Tibial artery (tissue), 4 donors: Measurements from ENCODE around the gene LYZL1.

ENCODE experiments used
- DNase-seq, 2 donors: peaks; one replicate each; pipeline ENCODE4 v3.0.0-alpha.2; 2019
- H3K27ac ChIP-seq, 2 donors: fragments of 200-600 bp; sonication (generic) in 1 of 2; 1 replicate in 1 of 2; 2 replicates in 1 of 2; pipeline ENCODE4 v1.5.1; 2018 to 2019; ENCODE audit warnings: mild to moderate bottlenecking in 1 of 2
- H3K27me3 ChIP-seq, 2 donors: fragments of 200-600 bp; sonication (generic) in 1 of 2; one replicate each; pipeline versions ENCODE4 v1.5.1 to v1.6.0; 2016 to 2019
- H3K36me3 ChIP-seq, 3 donors: fragments of 200-600 bp; sonication (generic) in 2 of 3; one replicate each; pipeline ENCODE4 v1.5.1; 2016 to 2019; ENCODE audit warnings: mild to moderate bottlenecking in 2 of 3
- H3K4me1 ChIP-seq, 4 donors: fragments of 200-600 bp; sonication (generic) in 2 of 4; 1 replicate in 3 of 4; 2 replicates in 1 of 4; pipeline ENCODE4 v1.5.1; 2016 to 2019
- H3K4me3 ChIP-seq, 2 donors: fragments of 200-600 bp; sonication (generic) in 1 of 2; 1 replicate in 1 of 2; 2 replicates in 1 of 2; pipeline ENCODE4 v1.5.1; 2018 to 2019; ENCODE audit warnings: mild to moderate bottlenecking in 2 of 2
- H3K9me3 ChIP-seq, 3 donors: fragments of 200-600 bp; sonication (generic) in 1 of 3; one replicate each; pipeline ENCODE4 v1.5.1; 2016 to 2019
- CTCF ChIP-seq, 2 experiments: fragments of 200-600 bp in 1 of 2; fragments of 450-650 bp in 1 of 2; IDR thresholded peaks; one replicate each; pipeline ENCODE4 v1.5.1; 2017 to 2019; ENCODE audit warnings: antibody characterized with exemption in 2 of 2, mild to moderate bottlenecking in 1 of 2, moderate library complexity in 1 of 2
- intact Hi-C: fragments of 100-400 bp; cut with DNase I; formaldehyde crosslinking; loops from one replicate; pipeline ENCODE4 v1.15.0; 2023; ENCODE audit warnings: low total_unique reads

LYZL1 gene

GRCh38 chr10:29256586-29256985, 32.3 kb upstream of the LYZL1 start:
- Histone ChIP-seq H3K4me3 (no peak overlapping the region), H3K9me3 (no peaks in the 10 kb centered on the region), H3K27me3 (peaks cover 0 to 10% of the 10 kb centered on the region in 2 donors), H3K36me3 (no peaks in the 10 kb centered on the region), H3K4me1 (peaks cover 0 to 28% (median 12%) of the 10 kb centered on the region in 4 donors), H3K27ac (peak overlapping the region; percentile 18 to 66)
- intact Hi-C loops: no loop called here
- TF ChIP-seq CTCF (IDR thresholded peaks at IDR 0.05): no peak
- DNase-seq: no peak

DNA sequence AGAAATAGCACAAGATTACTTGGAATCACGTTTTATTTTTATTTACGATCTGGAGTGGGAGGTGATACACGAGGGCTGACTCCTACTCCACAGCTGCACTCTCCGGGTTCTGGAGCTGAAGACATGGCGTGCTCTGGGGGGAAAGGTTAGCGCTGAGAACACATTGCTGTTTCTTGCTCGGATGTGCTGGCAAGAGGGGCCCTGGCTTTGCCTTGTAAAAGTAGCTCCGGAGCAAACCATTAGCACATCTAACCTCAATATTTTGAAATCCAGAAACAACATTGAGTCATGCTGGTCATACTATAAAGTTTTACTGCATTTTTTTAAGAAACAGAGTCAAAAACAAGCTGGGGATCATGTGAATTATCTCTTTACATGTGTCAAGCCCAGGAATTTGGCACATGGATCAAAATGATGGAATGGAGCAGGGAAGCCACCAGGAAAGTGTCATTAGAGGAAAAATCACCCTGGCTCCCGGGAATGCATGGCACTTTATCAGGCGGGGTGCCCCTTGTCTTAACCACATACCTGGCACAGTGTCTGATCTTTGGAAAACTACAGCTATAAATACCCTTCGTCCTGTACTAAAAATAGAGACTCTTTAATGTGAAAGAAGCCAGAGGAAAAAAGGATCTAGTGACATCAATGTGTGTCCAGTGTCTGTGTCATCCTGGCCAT, 31.6 kb upstream of the LYZL1 start:
- DNase-seq: peak; percentile 91 to 94
- peaks cover 0 to 28% (median 12%) of the 10 kb centered on the region in 4 donors for H3K4me1 ChIP-seq
- H3K27ac ChIP-seq: peak overlapping the region; percentile 66 to 71
- intact Hi-C loops: no loop called here
- H3K36me3 ChIP-seq: no peaks in the 10 kb centered on the region
- H3K4me3 ChIP-seq: no peak overlapping the region
- H3K9me3 ChIP-seq: no peaks in the 10 kb centered on the region
- H3K27me3 ChIP-seq: peaks cover 0 to 6% of the 10 kb centered on the region in 2 donors
- no peak for TF ChIP-seq CTCF (IDR thresholded peaks at IDR 0.05)

DNA sequence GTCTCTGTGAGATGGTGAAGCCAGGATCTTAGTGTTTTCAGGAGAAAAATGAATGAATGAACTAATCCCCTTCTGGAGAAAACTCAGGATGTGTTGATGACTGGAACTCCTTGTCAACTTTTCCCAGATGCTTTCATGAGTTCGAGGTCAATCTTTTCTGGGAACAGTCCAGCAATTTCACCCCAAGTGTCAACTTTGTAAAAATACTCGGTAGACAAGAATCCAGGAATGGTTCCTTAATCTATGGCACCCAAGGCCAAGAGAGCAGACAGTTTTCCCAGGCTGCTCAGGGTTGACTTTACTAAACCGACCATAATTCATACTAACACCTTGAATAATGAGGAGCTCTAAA, 31.1 kb upstream of the LYZL1 start:
- Histone ChIP-seq H3K27me3 (peaks cover 0 to 4% of the 10 kb centered on the region in 2 donors), H3K36me3 (no peaks in the 10 kb centered on the region), H3K9me3 (no peaks in the 10 kb centered on the region), H3K4me3 (no peak overlapping the region), H3K4me1 (peaks cover 0 to 26% (median 12%) of the 10 kb centered on the region in 4 donors), H3K27ac (peak overlapping the region; percentile 66 to 71)
- DNase-seq: no peak
- TF ChIP-seq CTCF (IDR thresholded peaks at IDR 0.05): no peak
- intact Hi-C loops: no loop called here

DNA sequence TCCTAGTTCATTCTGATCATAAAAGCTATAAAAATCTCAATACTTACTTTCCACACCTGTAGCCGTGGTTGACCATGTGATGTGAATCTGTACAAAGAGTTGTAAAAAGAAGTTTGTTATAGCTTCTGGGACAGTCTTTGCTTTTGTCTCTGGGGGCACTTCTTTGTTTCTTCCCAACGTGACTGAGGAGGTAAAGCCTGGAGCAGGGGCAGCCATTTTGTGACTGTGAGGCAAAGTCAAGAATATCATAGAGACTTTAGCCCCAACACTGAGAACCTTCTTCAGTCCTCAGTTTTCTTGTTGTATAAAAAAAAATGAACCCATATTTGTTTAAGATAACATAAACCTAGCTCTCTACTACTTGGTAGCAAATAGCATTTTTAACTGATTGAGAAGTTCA, 29.4 kb upstream of the LYZL1 start:
- DNase-seq: no peak
- H3K27ac ChIP-seq: no peak overlapping the region
- no peak overlapping the region for H3K4me3 ChIP-seq
- H3K27me3 ChIP-seq: no peaks in the 10 kb centered on the region
- peaks cover 0 to 22% (median 12%) of the 10 kb centered on the region in 4 donors for H3K4me1 ChIP-seq
- no peaks in the 10 kb centered on the region for H3K9me3 ChIP-seq
- H3K36me3 ChIP-seq: no peaks in the 10 kb centered on the region
- intact Hi-C loops: no loop called here
- TF ChIP-seq CTCF (IDR thresholded peaks at IDR 0.05): no peak

DNA sequence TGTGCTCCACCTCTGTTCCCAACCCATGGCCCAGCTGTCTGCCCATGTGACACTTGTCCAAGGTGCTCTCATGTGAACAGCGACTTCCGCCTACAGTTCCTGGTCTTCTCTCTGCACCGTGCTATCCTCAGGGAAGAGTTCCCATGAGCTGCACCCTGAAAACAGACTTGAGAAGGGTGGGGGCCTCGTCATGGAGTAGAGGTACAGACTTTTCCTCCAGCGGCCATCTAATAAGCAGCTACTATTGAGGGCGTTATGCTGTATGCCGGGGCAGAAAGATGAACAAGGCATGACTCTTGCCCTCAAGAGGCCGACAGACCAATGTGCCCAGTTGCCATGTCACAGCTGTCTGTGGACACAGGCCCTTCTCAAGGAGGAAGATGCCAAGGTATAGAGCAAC, 25.4 kb upstream of the LYZL1 start:
- Histone ChIP-seq H3K4me3 (no peak overlapping the region), H3K27me3 (no peaks in the 10 kb centered on the region), H3K27ac (no peak overlapping the region), H3K36me3 (no peaks in the 10 kb centered on the region), H3K9me3 (no peaks in the 10 kb centered on the region), H3K4me1 (no peaks in the 10 kb centered on the region)
- intact Hi-C loops: no loop called here
- no peak for DNase-seq
- no peak for TF ChIP-seq CTCF (IDR thresholded peaks at IDR 0.05)
